Esophagus squamous epithelium (tissue), 4 donors: ENCODE results near the gene TTC28.

Source experiments
- CTCF ChIP-seq, 6 experiments: fragments of 450-650 bp in 4 of 6; fragments of 200-600 bp in 2 of 6; sonication (generic) in 2 of 6; IDR thresholded peaks; one replicate each; pipeline ENCODE4 v1.5.1; 2016 to 2019; ENCODE audit warnings: antibody characterized with exemption in 6 of 6, mild to moderate bottlenecking in 4 of 6, moderate library complexity in 4 of 6
- POLR2A ChIP-seq, 4 donors: fragments of 450-650 bp; IDR thresholded peaks; one replicate each; pipeline ENCODE4 v1.6.1; 2017; ENCODE audit warnings: antibody characterized with exemption in 4 of 4, mild to moderate bottlenecking in 4 of 4, moderate library complexity in 3 of 4

GRCh38 chr22:28538922-28539321 lies 140.7 kb downstream of the TTC28 start:
- TF ChIP-seq CTCF (IDR thresholded peaks at IDR 0.05) = no peak
- TF ChIP-seq POLR2A (IDR thresholded peaks at IDR 0.05) = no peak
